ENCODE data around the gene RXRB.

Gene RXRB

DNA sequence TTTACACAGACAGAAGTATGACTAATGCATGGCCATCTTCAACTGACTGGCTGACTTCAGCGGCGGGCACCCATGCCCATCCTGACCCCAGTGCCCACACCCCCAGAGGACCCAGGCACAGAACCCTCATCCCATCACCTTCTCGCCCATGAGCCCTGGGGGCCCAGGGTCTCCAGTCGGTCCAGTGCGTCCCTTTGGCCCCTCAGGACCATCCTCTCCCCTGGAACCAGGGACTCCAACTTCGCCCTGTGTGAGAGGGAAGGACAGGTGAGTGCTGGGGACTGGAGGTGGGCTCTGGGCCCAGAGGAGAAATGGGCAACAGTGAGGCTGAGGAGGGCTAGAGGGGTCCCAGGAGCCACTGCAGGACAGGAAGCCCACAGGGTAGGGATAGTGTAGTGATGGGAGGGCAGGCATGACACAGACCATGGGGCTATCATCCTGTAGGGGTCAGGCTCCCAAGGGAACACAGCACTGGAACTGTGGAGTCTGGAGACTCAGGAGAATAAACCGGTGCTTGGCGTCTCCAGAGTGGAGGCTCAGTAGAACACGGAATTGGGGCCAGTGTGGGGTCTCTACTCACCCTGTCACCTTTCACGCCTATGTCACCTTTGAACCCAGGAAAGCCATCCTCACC lies 24.9 kb downstream of the RXRB start:
- DNase-seq (ENCODE audit: low read depth): no peak

DNA sequence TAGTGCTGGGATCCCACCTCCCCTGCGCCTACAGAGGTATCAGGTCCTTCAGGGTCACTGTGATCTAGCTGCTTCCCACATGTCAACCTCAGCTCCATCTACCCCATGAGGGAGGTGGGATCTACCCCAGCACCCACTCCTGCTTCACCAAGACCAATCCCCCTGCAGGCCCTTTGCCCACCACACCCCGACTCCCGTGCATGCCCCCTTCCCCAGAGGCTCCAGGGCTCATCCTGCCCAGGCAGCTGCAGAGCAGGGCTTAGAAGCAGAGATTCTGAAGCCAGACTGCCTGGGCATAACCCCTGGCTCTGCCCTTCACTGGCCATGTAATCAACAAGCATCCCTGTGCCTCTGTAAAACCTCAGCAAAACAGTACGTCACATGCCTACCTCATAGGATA lies 25.7 kb downstream of the RXRB start:
- no peak for DNase-seq (ENCODE audit: low read depth)

DNA sequence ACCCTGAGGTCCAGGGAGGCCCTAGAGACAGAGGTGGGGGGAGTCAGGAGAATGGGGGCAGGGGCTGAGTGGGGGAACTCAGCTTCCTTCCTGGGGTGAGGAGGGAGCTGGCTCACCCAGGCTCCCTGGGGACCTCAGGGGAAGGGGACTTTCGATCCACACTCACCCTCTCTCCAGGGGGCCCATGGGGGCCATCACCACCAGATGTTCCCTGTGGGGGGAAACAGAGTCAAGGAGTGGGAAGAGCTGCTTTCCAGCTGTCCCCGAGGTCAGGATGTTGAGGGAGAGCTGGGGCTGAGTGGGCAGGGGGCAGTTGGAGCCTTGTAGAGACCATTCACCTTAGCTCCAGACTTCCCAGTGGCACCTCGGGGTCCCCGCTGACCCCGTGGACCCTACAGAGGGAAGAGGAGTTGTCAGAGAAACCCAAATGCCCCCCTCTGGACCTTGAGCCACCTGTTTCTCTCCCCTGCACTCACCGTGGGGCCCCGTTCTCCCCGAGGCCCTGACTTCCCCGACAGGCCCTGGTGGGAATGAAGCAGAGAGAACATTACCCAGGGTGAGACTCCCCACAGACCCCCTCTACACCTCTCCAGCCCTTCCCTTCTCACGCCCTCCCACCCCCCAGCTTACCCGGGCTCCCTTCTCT lies 26.8 kb downstream of the RXRB start:
- no peak for DNase-seq (ENCODE audit: low read depth)

DNA sequence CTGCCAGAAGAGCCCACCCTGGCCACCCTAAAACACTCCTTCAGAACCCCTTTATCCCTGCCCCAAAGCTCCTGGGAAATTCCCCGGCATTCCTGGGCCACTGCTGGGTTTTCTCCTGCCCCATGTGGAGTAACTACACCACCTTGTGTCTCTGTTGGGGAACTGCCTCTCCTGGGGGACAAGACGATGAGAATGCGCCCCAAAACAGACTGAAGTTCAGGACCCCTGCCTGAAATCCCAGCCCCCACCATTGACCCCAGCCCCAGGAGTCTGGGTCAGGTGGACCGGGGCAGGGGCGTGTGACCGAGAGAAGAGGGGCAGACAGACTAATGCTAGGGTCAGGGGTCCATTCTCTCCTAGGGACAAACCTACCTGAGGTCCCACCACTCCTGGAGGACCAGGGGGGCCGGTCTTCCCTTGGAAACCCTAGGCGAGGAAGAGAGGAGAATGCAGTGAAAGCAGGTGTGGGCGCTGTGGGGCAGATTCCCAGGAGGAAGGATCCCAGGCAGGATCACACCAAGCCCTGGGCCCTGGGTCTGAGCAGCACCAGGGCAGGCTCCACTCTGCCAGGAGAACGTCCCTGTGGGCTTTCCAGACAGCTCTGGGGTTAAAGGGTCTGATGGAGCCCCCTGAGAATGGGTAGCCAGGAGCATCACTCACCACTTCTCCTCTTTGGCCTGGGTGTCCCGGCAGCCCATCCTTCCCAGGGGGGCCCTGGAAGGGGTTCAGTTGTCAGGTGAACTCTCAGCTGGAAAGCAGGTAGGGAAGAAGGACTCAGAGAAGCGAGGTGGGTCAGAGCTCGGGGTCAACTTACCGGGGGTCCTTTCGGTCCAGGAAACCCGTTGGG lies 27.6 kb downstream of the RXRB start:
- DNase-seq (ENCODE audit: low read depth): no peak

DNA sequence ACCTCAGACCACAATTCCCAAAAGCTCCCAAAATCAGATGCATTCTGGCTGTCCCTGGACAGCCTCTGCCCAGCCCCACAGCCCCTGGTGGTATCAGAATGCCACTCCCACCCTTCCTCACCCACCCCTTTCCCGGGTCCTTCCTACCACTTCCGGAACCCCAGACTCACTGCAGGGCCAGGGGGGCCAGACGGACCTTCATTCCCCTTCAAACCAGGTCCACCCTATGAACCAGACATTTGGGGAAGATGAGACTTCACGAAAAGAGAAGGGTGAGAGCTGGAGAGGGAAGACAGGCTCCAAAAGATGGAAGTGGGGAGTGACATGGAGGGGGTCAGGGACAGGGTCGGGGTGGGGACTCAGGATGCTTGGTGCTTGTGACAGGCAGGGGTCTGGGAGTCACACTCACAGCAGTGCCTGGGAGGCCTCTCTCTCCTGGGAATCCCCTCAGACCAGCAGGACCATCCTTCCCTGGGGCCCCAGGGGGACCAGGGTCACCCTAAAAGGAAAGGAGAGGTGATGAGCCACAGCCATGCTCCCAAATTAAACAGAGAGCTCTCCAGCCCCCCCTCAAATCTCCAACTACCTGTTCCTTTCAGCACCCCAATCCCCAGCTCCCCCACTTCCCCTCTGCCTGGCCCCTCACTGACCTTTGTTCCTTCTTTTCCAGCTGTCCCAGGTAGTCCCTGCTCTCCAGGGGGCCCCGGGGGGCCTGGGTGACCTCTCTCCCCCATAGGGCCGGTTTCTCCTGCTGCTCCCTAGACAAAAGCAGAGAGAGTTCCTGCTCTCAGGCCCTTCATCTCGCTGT lies 28.4 kb downstream of the RXRB start:
- no peak for DNase-seq (ENCODE audit: low read depth)

DNA sequence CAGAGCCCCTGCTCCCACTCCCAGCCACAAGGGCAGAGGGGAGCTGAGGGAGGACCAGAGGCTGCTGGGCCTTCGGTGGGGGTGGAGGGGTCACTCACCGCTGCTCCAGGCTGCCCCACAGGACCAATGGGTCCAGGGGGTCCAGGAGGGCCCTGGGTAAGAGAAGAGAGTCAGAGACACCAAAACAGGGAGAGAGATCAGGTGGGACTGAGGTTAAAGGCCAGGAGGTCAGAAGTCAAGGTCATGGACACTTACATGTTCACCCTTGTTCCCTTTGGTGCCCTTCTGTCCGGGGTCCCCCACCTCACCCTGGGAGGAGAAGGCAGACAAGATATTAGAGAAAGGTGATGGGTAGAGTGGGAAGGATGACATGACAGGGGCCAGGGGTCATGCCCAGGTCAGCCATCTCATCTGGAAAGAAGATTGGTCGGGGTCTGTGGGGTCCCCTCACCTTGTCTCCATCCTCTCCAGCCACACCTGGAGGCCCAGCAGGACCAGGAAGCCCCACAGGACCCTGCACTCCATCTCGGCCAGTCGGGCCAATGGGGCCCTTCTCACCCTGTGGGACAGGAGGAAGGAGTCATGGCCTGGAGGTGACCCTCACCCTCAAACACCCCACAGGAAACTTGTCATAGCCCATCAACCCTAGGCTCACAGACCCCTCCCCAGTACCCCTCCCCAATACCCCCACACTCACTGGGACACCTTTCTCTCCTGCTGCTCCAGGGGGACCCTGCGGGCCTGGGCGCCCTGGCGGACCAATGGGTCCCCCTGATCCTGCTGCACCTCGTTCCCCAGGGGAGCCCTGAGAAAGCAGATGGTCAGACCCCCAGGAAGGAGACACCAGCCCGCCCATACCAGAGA lies 29.2 kb downstream of the RXRB start:
- DNase-seq (ENCODE audit: low read depth): no peak

DNA sequence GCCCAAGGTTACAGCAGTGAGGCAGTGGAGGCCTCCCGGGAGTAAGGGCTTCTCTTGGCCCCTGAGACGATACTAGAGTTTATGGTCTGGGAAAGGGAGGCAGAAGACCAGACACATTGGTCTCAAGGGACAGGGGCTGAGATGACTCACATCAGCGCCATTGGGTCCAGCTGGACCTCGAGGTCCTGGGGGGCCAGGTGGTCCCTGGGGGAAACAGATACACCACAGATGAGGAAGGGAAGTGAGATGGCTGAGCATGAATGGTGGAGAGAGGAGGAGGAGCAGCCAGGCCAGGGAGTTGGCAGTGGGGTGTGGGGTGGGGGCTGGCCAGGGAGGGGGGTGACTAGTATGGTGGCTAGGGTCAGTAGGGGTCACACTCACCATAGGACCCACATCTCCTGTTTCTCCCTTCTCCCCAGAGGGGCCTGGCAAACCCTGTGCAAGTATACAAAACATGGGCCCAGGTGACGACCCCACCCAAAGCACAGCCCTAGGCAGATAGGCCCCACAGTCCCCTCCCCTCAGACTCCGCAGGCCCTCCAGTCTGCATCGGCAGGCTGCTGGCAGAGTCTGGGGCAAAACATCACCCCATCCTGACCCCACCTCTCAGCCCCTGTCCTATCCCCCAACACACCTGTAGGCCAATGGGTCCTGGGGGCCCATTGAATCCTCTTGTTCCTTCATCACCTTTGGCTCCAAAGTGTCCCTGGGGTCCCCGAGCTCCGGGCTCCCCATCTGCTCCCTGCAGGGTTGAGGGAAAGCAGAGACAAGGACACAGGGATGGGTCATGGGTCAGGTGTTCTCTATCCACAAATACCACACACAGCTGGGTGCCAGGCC lies 30.1 kb downstream of the RXRB start:
- DNase-seq (ENCODE audit: low read depth): no peak

DNA sequence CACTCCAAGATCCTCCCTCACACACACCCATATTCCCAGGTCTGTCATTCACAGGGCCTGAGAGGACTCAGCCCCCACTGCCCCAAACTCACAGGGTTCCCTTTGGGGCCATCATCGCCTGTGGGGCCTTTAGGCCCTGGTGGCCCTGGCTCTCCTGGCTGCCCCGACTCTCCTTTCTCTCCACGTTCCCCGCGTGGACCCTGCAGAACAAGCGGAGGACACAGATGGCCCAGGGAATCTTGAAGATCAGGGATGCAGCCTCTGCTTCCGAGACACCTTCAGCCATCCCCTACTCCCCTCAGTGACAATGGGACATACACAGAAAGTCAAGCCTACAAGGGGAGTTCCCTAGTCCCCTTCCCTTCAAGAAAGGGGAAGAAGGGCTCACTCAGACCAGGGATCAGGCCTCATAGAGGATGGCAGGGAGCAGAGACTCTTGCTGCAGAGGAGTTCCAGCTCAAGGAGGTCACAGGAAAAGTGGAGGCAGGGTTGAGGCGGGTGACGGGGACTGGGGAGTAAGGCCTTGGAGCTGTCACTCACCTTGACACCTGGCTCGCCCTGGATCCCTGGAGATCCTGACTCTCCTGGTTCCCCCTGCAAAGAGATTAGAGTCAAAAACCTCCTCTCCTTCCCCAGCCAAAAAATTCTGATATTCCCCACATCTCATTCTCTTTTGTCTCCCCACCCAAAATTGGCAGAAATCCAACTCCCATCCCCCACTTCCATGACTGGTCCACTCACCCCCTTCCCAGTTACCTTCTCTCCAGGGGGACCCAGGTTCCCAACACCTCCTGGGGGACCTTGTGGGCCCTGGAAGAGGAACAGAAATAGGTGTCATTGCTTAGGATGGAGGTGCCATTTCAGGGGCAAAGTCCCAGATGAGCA lies 30.9 kb downstream of the RXRB start:
- no peak for DNase-seq (ENCODE audit: low read depth)

DNA sequence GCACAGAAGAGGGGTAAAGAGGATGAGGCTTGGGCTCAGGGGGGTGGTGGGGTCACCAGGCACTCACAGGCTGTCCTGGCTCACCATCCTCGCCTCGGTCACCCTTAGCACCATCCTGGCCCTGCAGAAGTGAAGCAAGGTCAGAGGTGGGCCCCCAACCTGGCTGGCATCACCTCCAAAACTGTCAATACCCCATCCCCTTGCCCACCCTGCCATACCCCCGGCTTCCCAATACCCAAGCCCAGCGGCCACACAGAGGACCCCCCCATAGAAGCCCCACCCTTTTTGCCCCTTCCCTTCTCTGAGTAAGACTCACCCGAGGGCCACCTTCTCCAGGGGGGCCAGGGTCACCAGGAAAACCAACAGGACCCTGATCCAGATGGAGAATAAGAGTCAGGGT lies 31.8 kb downstream of the RXRB start:
- no peak for DNase-seq (ENCODE audit: low read depth)

DNA sequence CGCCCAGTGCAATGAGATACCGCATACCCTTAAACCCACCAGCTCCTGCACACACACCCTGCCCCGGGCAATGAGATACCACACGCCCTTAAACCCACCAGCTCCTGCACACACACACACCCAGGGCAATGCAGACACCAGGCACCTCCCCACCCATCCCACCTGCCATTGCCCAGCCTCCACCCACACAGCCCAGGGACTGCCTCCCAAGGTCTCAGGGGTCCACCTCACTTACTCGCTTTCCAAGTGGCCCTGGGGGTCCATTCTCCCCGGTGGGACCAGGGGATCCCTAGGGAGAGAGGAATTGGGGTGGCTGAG lies 32.2 kb downstream of the RXRB start:
- DNase-seq (ENCODE audit: low read depth): no peak

DNA sequence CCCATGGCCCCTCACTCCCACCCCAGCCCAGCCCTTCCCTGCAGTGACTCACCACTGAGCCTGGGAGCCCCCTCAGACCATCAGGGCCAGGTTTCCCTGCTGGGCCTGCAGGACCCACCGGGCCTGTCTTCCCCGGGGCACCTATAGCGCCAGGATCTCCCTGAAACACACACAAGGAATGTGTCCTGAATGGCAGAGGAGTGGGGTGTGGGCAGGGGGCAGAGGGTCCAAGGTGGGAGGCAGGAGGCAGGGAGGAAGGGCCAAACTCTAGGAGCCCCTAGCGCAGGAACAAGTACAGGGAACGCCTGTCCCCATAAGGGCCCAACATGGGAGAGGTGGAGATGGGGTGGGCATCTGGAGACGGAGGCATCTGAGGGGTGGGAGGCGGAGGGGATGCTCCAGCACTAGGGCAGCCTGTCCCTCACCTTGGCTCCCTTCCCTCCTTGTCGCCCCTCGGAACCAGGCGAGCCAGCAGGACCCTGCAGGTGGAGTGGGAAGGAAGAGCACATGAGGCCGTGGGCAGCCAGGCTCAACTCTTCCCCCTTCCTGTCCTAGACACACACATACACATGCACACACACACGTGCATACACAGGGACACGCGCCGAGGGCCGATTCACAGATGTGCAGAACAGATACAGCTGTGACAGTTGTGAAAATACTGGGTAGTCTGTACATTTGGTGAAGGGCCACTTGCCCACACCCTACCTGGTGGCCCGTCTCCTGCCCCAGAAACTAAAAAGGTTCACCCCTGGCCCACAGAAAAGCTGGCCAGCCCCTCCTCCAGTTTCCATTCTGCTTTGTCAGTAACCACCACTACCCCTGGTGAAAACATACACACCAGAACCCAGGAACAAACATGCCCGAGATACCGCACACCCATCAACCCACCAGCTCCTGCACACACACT lies 32.8 kb downstream of the RXRB start:
- DNase-seq (ENCODE audit: low read depth): no peak

DNA sequence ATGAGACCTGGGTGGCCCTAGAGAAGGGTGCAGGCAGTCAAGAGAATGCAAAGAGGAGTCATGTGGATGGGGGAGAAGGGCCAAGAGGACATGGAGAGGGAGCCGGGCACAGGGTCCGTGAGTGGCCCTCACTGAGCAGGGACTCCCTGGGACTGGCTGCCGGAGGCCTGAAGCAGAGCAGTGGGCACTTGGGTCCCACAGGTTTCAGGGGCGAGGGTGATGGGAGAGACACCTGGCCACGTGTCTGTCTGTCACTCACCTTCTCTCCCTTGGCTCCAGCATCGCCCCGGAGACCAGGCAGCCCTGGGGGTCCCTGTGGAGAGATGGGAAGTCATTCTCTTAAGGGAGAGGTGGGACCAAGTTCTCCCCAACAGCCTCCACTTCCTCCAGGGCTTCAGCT lies 33.7 kb downstream of the RXRB start:
- DNase-seq (ENCODE audit: low read depth): no peak

DNA sequence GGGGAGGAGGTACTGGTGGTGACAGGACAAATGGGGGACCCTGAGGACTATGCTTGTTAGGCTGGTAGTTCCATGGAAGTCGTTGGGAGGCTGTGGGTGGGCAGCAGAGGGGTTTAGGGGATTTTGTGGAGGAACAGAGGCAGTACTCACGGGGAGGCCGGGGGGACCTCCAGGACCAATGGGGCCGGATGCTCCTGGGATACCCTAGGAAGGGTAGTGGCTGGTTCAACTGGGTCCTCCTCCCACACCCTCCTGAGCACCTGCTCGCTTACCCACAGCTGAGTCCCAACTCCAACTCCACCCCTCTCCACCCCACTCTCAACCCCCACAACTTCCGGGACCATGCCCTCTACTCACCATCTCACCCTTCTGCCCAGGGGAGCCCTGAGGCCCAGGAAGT lies 34.1 kb downstream of the RXRB start:
- no peak for DNase-seq (ENCODE audit: low read depth)

DNA sequence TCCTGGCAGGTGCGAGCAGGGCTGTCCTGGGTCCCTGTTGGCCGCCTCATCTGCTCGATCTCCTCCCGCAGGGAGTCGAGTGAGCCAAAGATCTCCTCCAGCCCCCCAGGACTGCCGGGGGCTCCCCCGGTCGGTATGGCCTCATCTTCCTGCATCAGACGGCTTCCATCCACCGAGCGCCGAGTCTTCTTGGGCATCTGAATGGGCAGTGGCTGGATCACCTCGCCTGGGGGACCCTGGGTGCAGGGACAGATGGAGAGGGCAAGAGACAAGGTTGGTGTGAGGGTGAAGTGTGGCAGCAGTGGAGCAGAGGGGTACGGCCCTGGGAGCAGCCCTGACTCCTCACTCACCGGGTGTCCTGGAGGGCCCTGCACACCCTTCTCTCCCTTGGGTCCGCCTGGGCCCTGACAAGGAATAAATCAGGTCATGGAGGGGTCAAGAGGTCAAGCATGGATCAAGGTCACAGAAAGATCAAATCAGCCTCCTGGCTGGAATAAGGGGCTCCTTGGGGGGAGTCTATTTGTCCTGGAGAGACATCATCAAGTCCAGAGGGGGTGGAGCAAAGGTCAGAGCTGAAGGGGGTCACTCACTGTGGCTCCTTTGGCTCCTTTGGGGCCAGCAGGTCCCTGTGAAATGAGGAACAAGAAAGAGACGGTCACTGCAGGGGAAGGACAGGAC lies 34.7 kb downstream of the RXRB start:
- DNase-seq (ENCODE audit: low read depth): no peak

DNA sequence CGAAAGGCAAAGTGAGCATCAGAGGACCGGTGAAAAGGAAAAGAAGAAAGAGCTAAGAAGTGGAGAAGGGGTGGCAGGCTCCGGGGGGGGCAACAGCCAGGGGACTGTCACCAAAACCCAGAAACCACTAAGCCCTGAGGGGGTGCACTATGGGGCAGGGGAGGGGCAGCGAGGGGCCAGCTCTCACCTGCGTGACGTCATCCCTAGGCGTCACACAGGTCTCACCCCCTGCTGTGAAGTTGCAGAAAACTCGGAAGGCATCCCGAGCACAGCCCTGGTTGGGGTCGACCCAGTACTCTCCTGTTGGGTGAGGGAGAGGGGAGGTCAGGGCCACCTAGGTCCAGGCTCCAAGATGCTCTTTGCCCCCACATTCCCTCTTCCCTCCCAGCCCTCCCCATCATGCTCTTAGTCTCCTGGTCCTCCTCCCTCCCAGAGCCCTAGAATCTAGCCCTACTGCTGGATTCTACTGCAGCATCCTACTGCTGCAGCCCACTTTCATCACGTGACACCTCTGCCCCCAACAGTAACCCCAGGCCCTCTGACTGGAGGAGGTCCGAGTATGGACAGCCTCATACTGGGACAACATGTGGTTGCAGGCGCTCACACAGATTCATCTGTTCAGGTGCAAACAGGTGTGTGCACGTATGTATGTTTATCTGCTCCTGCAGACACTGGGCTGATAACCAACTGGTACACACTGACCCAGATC lies 35.6 kb downstream of the RXRB start:
- DNase-seq (ENCODE audit: low read depth): no peak

DNA sequence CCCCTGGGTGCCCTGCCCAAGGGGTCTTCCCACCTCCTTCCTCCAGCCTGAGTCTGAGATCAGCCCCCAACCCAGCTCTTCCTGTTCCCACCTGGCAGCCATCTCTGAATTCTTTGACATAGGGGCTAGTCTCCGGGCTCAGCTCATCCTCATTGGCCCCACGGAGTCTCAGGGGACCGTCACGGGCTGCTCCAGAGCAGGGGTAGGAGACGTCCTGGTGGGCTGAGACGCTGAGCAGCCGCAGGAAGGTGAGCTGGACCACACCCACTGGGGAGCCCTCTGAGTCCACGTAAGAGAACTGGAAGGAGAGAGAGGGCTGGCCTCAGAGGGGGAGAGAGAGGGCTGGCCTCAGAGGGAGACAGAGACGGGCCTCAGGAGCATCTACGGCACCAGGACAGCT lies 36.3 kb downstream of the RXRB start:
- DNase-seq (ENCODE audit: low read depth): no peak

DNA sequence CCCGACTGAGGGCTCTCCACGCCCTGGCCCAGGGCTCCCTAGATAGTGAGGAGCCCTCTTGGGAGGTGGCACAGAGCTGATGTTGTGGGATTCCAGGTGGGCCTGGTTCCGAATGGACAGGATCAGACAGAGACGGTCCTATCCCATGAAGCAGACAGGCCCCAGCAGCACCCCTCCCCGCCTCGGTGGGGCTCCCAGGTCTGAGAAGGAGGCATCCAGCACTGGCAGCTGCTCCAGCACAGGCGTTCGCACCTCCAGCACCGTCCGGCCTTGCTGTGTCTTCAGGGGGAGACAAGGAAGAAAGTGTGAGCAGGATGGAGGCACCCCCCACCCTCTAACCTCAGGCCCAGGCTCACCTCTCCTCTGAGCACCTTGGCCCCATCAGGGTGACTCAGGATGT lies 36.9 kb downstream of the RXRB start:
- no peak for DNase-seq (ENCODE audit: low read depth)

Measured in stimulated activated CD8-positive, alpha-beta memory T cell treated with anti-CD3 and anti-CD28 coated beads, Interleukin-4, amount 100 ng/mL, for 24 hours (primary cell).